Fibroblast of skin of abdomen (primary cell): ENCODE measurements around the gene CDH22.

ENCODE experiments used
- DNase-seq: peaks from one replicate; pipeline ENCODE4 v3.0.0-alpha.2; 2013

Gene CDH22

DNA sequence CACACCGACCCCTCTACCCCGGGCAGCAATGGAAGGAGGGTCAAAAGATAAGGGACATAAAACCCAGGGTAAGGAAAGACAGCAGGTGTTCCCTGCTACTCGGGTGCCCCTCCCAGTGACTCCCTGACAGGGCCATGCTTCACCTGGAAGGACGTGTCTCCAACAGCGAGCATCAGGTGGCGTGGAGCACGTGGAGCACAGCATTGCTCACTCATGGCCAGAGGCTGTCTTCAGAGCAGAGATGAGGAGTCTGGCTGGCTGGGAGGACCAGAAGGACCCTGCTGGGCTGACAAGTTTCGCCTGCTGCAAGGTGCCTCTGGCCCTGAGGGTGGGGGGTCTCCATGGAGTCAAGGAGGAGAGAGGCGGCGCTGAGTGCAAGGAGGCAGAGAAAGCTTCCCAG lies 15.3 kb upstream of the CDH22 start:
- DNase-seq, result no peak

DNA sequence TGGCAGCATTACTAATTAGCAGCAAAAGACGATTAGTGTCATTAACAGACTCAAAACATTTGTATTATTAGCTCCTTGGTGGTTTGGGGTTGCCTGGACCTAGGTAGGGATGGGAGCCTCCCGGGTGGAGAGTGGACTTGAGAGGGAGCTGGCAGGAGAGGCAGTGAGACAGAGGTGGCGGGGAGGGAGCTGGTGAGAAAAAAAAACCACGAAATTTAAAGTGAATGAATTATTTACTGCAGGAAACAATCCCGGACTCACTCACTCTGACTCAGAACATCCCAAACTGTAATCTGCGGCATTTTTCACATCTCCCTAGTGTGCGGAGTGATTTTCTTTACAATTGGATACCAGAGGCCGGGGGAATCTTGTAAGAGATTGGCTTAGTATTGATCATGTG lies 14.3 kb upstream of the CDH22 start:
- no peak for DNase-seq

DNA sequence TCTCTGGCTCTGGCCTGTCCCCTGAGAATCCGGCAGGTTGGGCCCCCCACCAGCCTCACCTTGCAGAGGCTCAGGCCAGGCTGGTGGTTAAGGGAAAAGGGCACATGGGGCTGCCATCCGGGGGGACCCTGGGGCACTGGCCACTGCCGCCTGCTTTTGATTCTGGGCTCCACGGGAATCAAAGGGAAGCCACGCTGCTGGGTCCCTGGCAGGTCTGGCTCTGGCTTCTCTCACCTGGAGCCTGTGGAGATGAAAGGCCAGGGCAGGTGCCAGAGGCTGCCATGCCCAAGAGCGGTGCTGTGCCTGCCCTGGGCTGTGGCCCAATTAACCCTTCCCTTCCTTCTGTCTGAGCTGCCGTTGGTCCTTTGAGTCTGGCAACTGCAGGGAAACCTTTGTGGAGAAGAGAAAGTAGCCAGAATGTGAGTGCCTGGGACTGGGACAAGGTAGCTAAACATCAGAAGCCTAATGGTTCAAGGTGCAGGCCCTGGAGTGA lies 9.4 kb upstream of the CDH22 start:
- no peak for DNase-seq

DNA sequence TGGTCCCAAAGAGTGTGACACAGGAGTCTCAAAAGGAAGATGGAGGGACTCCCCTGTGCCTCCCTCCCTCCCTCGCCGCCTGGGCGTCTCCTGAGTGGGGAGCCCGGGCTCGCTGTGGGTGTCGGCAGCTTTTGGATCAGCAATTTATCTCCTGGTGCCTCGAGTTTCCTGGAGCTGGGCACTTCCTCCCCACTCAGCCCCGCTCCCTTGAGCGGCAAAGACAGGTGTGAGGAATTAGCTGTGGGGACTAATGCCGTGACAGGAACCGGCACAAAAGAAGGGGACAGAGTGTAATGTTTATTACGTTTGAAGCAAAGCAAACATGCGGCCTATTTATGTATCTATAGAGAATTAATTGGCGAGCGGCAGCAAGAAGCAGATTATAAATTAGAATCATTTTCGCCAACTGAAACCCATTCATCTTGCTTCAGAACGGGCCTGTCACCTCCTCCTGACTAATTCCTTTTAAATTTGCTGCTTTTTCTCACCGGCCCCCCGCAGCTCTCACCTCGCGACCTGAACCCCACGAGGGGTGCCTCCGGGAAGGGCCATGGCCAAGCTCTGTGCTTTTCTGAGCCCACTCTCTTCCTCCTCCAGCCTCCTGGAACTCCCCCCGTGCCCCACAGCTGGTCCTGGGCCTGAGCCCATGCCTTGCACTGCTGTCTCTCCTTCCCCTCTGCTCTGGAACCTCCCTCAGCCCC lies 8.8 kb upstream of the CDH22 start:
- no peak for DNase-seq

DNA sequence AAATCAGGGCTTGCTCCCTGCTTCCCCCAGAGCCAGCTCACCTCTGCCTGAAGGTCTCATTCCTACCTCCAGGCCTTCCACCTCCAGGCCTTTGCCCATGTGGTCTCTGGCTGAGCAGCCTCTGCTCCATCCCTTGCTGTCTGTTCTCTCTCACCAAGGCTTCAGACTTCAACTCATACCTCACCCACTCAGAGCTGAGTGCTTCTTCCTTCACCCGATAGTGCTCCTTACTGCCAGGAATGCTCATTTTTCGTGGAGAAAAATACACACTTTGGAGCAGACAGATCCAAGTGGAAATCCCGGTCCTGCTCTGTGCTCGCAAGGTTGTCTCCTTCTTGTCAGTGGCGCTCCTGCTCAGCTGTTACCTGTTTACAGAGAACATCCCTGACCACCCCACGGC lies 7.0 kb upstream of the CDH22 start:
- DNase-seq, result no peak

DNA sequence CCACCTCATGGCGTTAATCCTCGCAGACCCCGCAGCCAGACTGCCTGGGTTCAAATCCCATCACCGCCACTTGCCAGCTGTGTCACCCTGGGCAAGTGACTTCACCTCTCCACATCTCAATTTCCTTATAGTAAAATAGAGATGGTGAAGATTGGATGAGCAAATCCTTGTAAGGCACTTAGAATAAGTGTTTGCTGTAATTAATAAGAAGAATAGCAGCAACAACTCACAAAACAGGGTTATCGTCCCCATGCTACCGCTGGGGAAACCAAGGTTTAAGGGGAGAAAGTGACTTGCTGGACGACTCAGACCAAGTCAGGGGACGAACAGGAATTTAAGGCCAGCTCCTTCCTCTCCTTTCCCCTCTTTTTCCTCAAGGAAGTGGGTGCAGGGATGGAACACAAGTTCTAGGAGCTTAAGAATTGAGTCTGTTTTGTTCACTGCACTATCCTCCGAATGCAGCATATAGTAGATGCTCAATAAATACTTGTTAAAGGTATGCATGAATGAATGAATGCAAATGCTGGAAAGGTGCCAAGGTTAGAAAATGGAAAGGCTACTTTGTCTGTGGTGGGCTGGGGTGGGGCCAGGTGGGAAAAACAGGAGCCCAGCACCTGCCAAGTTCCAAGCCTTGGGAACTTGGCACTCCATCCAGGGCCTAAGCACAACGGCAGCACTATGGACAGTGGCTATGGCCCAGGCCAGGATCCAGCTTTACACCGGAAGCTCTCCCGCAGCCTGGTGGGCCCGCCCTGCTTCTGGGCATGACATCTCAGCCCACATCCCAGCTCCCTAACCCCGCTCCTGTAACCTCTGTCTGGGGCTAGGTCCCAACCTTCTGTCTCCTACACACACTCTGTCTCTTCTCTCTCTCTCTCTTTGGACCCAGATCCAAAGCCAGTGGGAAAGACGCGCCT lies 4.9 kb upstream of the CDH22 start:
- no peak for DNase-seq

DNA sequence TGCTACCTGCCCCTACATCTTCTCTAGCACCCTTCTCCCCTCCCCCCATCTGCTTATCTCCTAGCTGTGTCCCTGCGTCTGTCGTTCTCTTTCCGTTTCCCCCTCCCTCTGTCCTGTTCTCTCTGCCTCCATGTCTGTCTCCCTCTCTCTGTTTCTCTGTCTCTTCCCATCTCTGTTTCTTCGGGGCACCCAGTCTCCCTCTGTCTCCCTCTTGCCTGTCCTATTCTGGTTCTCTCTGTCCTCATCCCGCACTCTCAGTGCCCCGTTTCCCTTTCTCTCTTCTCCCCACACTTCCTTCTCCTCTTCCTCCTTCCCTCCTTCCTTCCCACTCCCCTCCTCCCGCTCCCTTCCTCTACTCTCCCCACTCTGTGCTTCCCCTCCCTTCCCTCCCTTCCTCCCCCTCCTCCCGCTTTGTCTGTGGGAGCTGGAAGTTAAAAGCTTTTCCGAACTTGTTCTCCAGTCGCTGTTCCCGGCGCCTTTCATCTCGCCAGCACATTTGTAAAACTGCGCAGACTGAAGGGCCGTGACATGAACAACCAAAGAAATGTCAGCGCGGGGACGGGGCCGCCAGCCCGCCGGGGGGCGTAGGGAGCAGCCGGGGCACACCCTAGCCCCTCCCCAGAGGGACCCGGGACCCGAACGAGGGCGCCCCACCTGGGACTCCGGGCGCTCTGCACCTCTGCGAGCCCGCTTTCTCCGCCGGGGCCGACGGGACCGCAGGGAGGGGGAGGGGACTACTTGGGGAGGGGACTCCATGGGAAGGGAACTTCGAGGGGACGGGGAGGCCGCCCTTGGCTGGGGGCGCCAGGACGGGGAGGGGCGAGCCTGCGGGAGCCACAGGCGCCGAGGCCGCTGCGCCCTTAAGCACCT lies 4.0 kb upstream of the CDH22 start:
- DNase-seq, result no peak

DNA sequence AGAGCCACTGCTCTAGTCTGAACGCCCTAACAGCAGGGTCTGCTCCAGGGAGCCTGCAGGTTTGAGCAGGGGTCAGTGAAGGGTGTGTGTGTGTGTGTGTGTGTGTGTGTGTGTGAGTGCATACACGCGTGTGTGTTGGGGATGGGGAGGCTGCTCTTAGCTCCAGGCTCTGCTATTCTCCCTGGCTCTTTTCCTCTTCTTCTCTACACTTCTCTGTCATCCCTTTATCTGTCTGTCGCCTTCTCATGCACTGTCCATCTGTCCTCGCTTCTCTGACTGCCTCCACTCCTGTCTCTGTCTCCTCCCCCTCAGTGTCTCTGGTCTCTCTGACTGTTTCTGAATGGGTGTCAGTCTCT lies 3.4 kb upstream of the CDH22 start:
- DNase-seq, result no peak

DNA sequence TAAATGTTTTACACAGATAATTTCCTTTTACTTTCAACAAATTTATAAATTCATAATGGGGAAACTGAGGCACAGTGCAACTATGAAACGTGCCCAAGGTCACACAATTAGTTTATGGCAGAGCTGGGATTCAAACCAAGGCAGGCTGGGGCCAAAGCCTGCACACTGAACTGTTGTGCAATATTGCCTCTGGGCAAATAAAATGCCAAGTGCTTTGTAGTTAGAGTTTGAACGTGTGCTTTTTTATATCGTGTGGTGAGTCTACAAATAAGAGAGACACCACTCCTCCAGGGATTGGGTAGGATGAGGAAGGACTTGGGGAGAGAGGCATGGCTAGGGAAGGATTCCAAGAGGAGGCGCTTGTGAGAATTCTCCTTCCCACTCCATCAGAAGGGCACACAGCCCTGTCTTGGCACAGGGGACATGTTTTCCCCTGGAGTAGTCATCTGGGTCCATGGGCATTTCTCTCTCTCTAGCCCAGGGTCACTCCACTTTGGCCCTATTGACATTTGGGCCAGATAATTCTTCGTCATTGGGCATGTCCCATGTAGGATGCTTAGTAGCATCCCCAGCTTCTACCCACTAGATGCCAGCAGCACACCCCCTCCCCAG lies 2.8 kb upstream of the CDH22 start:
- DNase-seq, result no peak

DNA sequence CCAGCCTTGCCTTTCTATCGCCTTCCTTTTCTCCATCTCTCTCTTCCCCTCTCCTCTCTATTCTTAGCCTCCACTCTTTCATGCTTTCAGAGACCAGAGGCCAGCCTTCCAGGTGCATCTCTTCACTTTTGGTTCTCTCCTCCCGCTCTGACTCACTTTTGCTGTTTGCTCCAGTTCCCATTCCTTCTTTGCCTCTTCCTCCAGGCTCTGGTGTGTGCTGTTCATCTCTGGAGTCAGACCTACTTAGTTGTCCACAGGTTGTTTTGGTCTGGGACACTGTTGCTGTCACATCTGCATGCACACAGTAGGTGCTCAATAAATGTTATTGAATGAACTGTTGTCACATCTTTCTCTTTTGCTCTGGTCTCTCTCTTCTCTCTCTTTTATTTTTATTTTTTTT lies 1.6 kb upstream of the CDH22 start:
- DNase-seq, result no peak

DNA sequence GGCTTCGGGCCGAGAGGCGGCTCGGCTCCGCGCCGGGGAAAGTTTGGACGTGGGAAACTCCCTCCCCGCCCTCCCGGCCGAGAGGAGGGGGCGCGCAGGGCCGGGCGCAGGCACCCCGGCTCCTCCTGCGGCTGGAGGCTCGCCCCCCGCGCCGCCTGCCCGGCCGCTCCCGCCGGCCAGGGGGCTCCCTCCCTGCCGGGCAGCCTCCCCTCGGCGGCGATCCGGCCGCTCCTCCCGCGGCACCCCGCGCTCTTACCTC lies 370 bp downstream of the CDH22 start:
- no peak for DNase-seq

DNA sequence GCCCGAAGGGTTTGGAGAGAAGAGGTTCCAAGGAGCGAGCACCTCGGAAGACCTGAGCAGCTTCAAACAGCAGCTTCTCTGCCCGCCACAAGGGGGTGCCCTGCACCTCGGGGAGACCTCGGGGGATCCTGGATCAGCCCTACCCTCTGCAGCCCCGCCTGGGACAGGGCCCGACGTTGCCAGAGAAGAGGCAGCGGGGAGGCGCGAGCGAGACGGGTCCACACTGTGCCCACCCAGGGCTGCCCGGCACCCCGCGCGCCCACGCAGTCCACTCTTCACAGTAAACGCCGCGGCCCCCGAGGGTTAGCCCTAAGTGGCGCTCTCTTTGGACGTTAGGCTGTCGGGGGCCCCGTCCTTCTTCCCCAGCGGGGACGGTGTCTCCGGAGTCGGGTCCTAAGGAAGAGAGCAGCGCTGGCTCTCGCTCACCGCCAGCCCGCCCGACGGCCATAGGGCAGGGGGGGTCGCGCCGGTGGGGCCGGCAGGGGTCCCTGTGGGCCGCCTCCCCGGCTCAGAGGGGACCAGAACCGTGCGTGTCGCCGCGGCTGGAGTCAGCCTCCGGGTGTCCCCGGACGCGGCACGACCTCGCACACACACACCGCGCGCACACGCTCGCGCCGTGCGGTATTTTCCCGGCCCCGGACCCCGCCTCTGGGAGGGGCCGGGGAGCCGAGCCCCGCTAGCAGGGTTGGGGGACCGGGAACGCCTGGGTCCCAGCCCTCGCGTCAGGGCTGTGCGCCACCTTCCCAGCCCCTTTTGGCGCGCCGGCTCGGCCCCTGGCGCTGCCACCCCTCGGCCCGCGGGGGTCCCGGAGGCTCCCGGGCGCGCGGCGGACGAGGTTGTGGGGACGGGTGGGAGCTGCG lies 929 bp downstream of the CDH22 start:
- peak; percentile 31 for DNase-seq

DNA sequence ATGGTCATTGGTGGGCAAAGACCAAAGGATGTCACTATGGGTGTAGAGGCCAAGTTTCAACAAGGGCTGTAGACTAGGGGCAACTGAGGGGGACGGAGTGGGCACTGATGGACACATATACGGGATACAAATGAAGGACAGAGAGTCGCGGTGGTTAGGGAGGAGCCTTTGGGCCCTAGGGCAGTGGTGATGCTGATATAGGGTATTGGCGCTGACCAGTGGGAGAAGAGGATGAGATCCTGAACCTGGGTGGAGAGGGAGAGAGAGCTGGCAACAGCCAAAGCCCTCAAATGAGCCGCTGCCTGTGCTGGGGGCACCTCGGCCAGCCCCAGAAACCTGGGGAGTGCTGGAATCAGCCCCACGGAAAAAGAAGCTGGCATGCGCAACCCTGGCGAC lies 1.6 kb downstream of the CDH22 start:
- DNase-seq, result no peak

DNA sequence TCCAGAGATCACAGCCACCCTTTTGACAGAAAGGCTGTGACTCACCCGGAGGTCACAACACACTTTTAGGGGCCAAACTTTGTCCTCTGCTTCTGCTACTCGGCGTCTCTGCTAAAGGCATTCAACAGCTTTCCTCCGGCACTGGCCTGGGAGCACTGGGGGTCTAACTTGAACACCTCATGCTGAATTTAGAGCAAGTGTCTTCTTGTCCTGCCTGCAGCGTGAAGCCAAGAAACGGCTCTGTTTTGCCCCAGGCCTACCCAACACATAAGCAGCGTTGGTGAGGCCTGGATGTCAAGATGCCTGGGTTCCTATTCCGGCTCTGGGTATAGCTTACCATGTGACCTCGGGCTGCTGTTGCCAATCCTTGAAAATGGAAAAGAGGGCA lies 2.3 kb downstream of the CDH22 start:
- DNase-seq, result no peak

DNA sequence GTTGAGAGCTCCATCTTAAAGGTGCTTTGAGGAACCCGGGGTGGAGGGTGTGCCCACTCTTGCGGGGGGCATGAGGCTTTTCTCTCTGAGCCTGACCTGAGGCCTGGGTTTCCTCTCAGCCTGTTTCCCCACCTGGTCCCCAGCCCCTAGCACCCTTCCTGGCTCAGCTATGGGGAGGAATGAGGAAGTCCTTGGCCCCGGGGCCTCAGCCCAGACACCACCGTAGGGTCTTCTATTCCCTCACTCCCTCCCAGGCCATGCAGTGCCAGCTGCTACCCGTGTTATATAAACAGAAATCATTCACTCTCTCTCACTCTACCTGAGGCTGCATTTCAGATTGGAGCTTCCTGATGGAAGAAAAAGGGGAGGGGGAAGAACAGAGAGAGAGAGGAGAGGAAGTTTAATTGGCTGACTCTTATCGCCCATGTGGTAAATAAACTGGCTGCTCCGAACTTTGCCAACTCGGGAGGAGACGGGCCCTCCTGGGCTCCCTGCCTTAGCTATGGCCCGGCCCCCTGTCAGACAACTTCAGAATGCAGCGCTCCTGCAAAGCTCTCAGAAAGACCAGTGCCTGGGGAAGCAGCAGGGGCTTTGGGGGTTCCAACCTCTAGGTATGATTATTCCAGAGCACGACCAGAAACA lies 2.8 kb downstream of the CDH22 start:
- no peak for DNase-seq

DNA sequence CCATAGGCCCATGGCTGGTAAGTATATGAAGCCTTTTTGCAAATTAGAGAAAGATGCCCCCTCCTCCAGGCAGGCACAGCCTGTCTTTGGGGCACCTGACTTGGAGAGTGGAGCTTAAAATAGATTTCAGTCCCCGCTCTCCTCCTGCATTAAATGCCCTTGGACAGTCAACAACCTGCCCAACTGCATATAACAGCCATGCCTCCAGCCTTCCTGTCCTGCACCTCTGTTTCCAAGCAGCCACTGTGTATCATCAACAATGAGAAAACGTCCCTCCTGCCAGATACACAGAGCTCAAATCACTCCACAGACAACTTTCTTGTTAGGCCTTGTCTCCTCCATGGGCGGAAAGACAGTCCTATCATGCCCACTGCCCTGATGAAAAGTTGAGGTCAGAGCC lies 3.4 kb downstream of the CDH22 start:
- DNase-seq, result no peak

DNA sequence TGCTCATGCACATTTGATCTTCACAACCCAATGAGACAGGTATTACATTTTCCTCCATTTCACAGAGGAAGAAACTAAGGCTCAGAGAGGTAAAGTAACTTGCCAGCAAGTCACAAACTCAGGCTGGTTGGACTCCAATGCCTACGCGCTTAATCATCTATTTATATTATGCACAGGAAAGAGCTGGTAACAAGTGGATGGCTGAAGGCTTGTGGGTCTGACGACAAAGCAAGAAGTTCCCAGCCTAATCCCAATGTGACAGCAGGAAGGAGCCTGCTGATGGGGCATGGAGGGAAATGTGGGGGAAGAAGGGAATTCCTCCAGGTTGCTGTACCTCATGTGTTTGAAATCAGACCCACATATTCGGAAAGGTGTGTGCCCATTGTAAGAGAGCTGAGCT lies 3.9 kb downstream of the CDH22 start:
- DNase-seq, result no peak

DNA sequence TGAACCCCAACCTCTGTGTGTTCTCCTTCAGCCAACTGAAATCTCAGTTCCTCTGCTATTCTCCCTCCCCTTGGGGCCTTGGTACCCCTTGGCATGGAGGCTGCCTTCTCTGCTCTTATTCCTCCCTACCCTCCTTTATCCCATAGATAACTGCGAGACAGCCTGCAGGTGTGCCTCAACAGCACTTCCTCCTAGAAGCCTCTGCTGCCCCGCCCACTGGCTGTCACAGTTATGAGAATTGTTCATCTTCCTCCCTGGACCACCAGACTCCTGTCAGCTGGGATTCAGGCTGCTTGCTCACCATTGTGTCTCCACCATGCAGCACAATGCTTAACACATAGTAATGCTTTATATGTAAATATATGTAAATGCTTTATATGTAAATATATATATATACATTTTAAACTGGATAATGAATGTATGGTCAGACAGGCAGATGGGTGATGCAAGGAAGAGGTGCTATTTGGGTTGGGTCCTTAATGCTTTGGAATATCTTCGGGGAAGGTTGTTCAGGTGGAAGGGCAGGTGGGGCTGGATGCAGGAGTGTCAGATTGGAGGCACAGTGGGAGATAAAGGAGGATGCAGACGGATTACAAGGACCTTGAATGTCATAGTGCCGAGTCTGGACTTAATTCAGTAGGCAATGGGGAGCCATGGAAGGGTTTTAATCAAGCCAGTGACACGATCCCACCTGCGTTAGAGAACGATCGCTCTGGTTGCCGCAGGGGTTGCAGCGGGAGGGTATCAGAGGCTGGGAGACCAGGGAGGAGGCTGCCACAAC lies 4.9 kb downstream of the CDH22 start:
- no peak for DNase-seq

DNA sequence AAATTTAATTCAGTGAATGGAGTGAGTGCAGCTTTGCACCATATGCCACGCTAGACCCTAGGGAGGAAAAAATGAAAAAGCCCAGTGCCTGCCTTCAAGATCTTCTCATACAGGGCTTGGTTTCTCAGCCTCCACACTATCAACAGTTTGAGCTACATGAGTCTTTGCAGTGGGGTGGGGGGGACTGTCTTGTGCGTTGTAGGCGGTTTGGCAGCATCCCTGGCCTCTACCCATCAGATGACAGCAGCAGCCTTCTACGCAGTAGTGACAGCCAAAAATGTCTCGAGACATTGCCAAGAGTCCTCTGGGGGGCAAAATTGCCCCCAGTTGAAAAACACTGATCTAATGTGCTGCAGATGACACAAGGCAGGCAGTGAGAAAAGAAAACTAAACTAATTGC lies 6.2 kb downstream of the CDH22 start:
- no peak for DNase-seq

DNA sequence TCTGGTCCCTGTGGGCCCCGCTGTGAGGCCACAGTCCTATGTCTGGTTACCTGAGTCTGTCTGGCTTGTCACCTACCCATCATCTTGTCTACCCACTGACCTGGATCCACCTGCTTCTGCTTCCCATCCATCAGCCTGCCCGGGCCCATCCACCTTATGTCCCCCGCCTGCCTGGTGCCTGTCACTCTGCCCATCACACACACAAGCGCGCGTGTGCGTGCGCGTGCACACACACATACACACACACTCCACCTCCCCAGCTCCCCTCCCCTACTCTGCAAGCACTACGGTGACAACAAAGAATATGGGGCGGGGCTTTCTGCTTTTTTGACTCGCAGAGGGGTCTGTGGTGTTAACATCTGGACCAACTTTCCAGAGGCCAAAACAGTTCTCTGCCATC lies 8.0 kb downstream of the CDH22 start:
- no peak for DNase-seq

DNA sequence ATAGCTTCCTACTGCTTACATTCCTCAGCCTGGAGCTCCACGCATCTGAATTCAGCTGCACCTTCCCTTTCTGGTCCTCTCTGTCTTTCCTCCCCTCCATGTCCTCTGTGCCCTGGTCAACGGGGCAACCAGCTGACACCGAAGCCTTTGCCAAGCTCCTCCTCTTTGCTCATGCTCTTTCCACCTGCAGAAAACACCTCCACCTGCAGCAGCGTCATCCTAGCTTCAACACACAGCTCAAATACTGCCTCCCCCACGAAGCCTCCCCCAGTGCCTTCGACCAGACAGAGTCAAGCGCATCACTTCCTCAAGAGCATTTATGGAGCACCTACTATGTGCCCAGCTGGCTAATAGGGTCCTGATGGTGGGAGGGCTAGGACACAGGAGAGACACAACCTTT lies 9.2 kb downstream of the CDH22 start:
- DNase-seq, result no peak
